IMR-90 (cell line): ENCODE data around the gene OR2AJ1. TPM values are rescaled to one million over a fixed set of nuclear protein-coding genes. Genes with fewer than 3 reads are reported as not detected.

Experiments used
- ATAC-seq: fragments of 200-7000 bp; cut with Tn5 transposase; 2 replicates; pipeline ENCODE4 v1.9.1; 2020; ENCODE audit warnings: low read depth, mild to moderate bottlenecking, moderate library complexity
- BruUV-seq: library from RNA; stranded (reverse); fragments of 400-500 nt; replicated peaks from 2 replicates; lab custom pipeline; 2021; lab: Mats Ljungman, UMichigan
- CTCF ChIA-PET: fragments of 300-600 bp; formaldehyde crosslinking; extraction: SDS; loops from one replicate; lab custom pipeline; 2021; ENCODE audit warnings: antibody characterized with exemption; lab: Yijun Ruan, JAX
- POLR2A ChIA-PET: fragments of 300-600 bp; sonication (Branson Sonifier 250); formaldehyde crosslinking; loops from one replicate; lab custom pipeline; 2022; ENCODE audit warnings: antibody characterized with exemption; ENCODE audit not compliant: unreplicated experiment; lab: Charles Lee
- DNase-seq: peaks from one replicate; pipeline ENCODE4 v3.0.0; 2013
- H2AFZ ChIP-seq: replicated peaks from 2 replicates; pipeline ENCODE3; 2013; ENCODE audit warnings: low read length, mild to moderate bottlenecking; ENCODE audit not compliant: poor library complexity
- H2AK5ac ChIP-seq: 2 replicates; pipeline ENCODE4 v1.6.1; 2013; ENCODE audit warnings: low read depth, low read length, inconsistent platforms
- H2AK9ac ChIP-seq: replicated peaks from 2 replicates; pipeline ENCODE3; 2013; ENCODE audit warnings: mild to moderate bottlenecking, low read depth, low read length, moderate library complexity; ENCODE audit not compliant: poor library complexity
- H2BK120ac ChIP-seq: 2 replicates; pipeline ENCODE4 v1.6.1; 2013; ENCODE audit warnings: low read depth, low read length, inconsistent platforms
- H2BK15ac ChIP-seq: 3 replicates; pipeline ENCODE4 v1.6.1; 2013; ENCODE audit warnings: low read depth, low read length, inconsistent platforms
- H2BK20ac ChIP-seq: 2 replicates; pipeline ENCODE4 v1.6.1; 2013; ENCODE audit warnings: low read depth, mild to moderate bottlenecking, inconsistent platforms, low read length, moderate library complexity
- H2BK5ac ChIP-seq: 2 replicates; pipeline ENCODE4 v1.6.1; 2013; ENCODE audit warnings: mild to moderate bottlenecking, low read depth, low read length, inconsistent platforms; ENCODE audit not compliant: poor library complexity, severe bottlenecking
- H3K14ac ChIP-seq: replicated peaks from 2 replicates; pipeline ENCODE4 v1.6.1; 2013; ENCODE audit warnings: low read depth, low read length, inconsistent platforms
- H3K18ac ChIP-seq: 2 replicates; pipeline ENCODE4 v1.6.1; 2013; ENCODE audit warnings: low read depth, low read length, control low read depth
- H3K23ac ChIP-seq: 2 replicates; pipeline ENCODE4 v1.6.1; 2013; ENCODE audit warnings: low read depth, low read length, inconsistent platforms
- H3K27ac ChIP-seq: 2 replicates; pipeline ENCODE4 v1.5.1; 2013; ENCODE audit warnings: mild to moderate bottlenecking, control low read depth, low read length; ENCODE audit not compliant: insufficient read depth
- H3K27me3 ChIP-seq: 2 replicates; pipeline ENCODE4 v1.6.1; 2013; ENCODE audit warnings: low read length; ENCODE audit not compliant: control insufficient read depth, insufficient read depth
- H3K36me3 ChIP-seq: 2 replicates; pipeline ENCODE4 v1.6.1; 2013; ENCODE audit warnings: low read length, mixed read lengths; ENCODE audit not compliant: control insufficient read depth, insufficient read depth
- H3K4ac ChIP-seq: 2 replicates; pipeline ENCODE4 v1.6.1; 2013; ENCODE audit warnings: low read depth, low read length, inconsistent platforms
- H3K4me1 ChIP-seq: 2 replicates; pipeline ENCODE4 v1.6.1; 2013; ENCODE audit warnings: low read length, mixed read lengths; ENCODE audit not compliant: control insufficient read depth, insufficient read depth
- H3K4me2 ChIP-seq: 2 replicates; pipeline ENCODE4 v1.6.1; 2013; ENCODE audit warnings: low read depth, mild to moderate bottlenecking, control low read depth, low read length, moderate library complexity
- H3K4me3 ChIP-seq: 2 replicates; pipeline ENCODE4 v1.5.1; 2013; ENCODE audit warnings: low read depth, mild to moderate bottlenecking, control low read depth, low read length, moderate library complexity; ENCODE audit not compliant: insufficient read depth
- H3K56ac ChIP-seq: 2 replicates; pipeline ENCODE4 v1.6.1; 2013; ENCODE audit warnings: low read length, inconsistent platforms; ENCODE audit not compliant: insufficient read depth; ENCODE audit errors: extremely low read depth
- H3K79me1 ChIP-seq, 2 experiments: 2 replicates each; pipeline ENCODE4 v1.6.1; 2013; ENCODE audit warnings: low read length in 2 of 2, inconsistent platforms in 1 of 2, low read depth in 1 of 2
- H3K9ac ChIP-seq: 2 replicates; pipeline ENCODE4 v1.6.1; 2013; ENCODE audit warnings: low read depth, low read length, control low read depth
- H3K9me1 ChIP-seq: 2 replicates; pipeline ENCODE4 v1.6.1; 2013; ENCODE audit warnings: low read length, inconsistent platforms; ENCODE audit not compliant: insufficient read depth
- H3K9me3 ChIP-seq: 2 replicates; pipeline ENCODE4 v1.6.1; 2013; ENCODE audit warnings: low read length; ENCODE audit not compliant: control insufficient read depth, insufficient read depth
- H4K20me1 ChIP-seq: 2 replicates; pipeline ENCODE4 v1.6.1; 2013; ENCODE audit warnings: low read length, inconsistent platforms; ENCODE audit not compliant: insufficient read depth
- H4K5ac ChIP-seq: 2 replicates; pipeline ENCODE4 v1.6.1; 2013; ENCODE audit warnings: mild to moderate bottlenecking, low read depth, low read length, control low read depth
- H4K8ac ChIP-seq, 2 experiments: 2 replicates each; pipeline ENCODE4 v1.6.1; 2013; ENCODE audit warnings: low read depth in 2 of 2, low read length in 2 of 2, control low read depth in 1 of 2, inconsistent platforms in 1 of 2
- H4K91ac ChIP-seq: 2 replicates; pipeline ENCODE4 v1.6.1; 2013; ENCODE audit warnings: low read depth, low read length, inconsistent platforms; ENCODE audit not compliant: insufficient read depth
- BHLHE40 ChIP-seq: fragments of 150-350 bp; IDR thresholded peaks from 2 replicates; pipeline ENCODE4 v1.6.1; 2016; ENCODE audit warnings: mild to moderate bottlenecking, low read depth, low read length
- CEBPB ChIP-seq: IDR thresholded peaks from 2 replicates; pipeline ENCODE4 v1.6.1; 2012; ENCODE audit warnings: low read depth, low read length, improper control_type of control experiment
- CHD1 ChIP-seq: IDR thresholded peaks from 2 replicates; pipeline ENCODE4 v1.6.1; 2012; ENCODE audit warnings: low read depth, low read length, improper control_type of control experiment
- CTCF ChIP-seq: conservative IDR thresholded peaks from 2 replicates; pipeline ENCODE4 v1.5.1; 2012; ENCODE audit warnings: mild to moderate bottlenecking, low read depth, low read length, improper control_type of control experiment
- ELK1 ChIP-seq: fragments of 150-350 bp; IDR thresholded peaks from 2 replicates; pipeline ENCODE4 v1.6.1; 2016; ENCODE audit warnings: low read depth, mild to moderate bottlenecking, low read length, moderate library complexity, borderline replicate concordance
- FOS ChIP-seq: fragments of 150-350 bp; IDR thresholded peaks from 2 replicates; pipeline ENCODE4 v1.6.1; 2016; ENCODE audit warnings: low read depth, low read length
- MAFK ChIP-seq: IDR thresholded peaks from 2 replicates; pipeline ENCODE4 v1.6.1; 2012; ENCODE audit warnings: low read depth, low read length, improper control_type of control experiment
- MAZ ChIP-seq: IDR thresholded peaks from 2 replicates; pipeline ENCODE4 v1.6.1; 2012; ENCODE audit warnings: low read depth, mild to moderate bottlenecking, low read length, improper control_type of control experiment, moderate library complexity, borderline replicate concordance
- MXI1 ChIP-seq: IDR thresholded peaks from 2 replicates; pipeline ENCODE4 v1.6.1; 2012; ENCODE audit warnings: low read depth, mild to moderate bottlenecking, low read length, moderate library complexity, borderline replicate concordance
- NFE2L2 ChIP-seq: fragments of 150-350 bp; IDR thresholded peaks from 2 replicates; pipeline ENCODE4 v1.6.1; 2016; ENCODE audit warnings: low read depth, mild to moderate bottlenecking, low read length
- POLR2A ChIP-seq: IDR thresholded peaks from 2 replicates; pipeline ENCODE4 v1.6.1; 2012; ENCODE audit warnings: mild to moderate bottlenecking, low read depth, low read length
- RAD21 ChIP-seq: IDR thresholded peaks from 2 replicates; pipeline ENCODE4 v1.6.1; 2012; ENCODE audit warnings: low read length, improper control_type of control experiment
- RCOR1 ChIP-seq: IDR thresholded peaks from 2 replicates; pipeline ENCODE4 v1.6.1; 2012; ENCODE audit warnings: mild to moderate bottlenecking, low read length, improper control_type of control experiment; ENCODE audit not compliant: insufficient replicate concordance
- RFX5 ChIP-seq: IDR thresholded peaks from 2 replicates; pipeline ENCODE4 v1.8.0; 2012; ENCODE audit warnings: low read depth, mild to moderate bottlenecking, low read length, moderate library complexity
- SMC3 ChIP-seq: fragments of 150-350 bp; IDR thresholded peaks from 2 replicates; pipeline ENCODE4 v1.6.1; 2016; ENCODE audit warnings: low read depth, mild to moderate bottlenecking, antibody characterized with exemption, low read length, moderate library complexity
- USF2 ChIP-seq: fragments of 150-350 bp; IDR thresholded peaks from 2 replicates; pipeline ENCODE4 v1.6.1; 2017; ENCODE audit warnings: mild to moderate bottlenecking, antibody characterized with exemption, low read length, low read depth
- WGBS, 2 experiments: methylation state at CpG; one replicate each; pipeline versions ENCODE4 v1.1.5 to v1.1.7; 2013; ENCODE audit warnings: missing lambda C conversion rate in 2 of 2; ENCODE audit not compliant: insufficient read length in 1 of 2; ENCODE audit errors: extremely low coverage in 2 of 2; 5-methylcytosine and 5-hydroxymethylcytosine counted together
- dilution Hi-C: fragments of 300-500 bp; cut with HindIII; formaldehyde crosslinking; loops from one replicate; pipeline ENCODE4 v1.14.3; 2018; ENCODE audit warnings: low sequenced_read_pairs; ENCODE audit not compliant: unreplicated experiment
- in situ Hi-C: fragments of 300-500 bp; cut with MboI; formaldehyde crosslinking; loops from 3 replicates; pipeline ENCODE4 v1.14.3; 2019; ENCODE audit warnings: low sequenced_read_pairs, inconsistent platforms, mixed read lengths
- intact Hi-C: fragments of 100-400 bp; cut with micrococcal nuclease; formaldehyde crosslinking; loops from 2 replicates; pipeline ENCODE4 v1.10.0; 2022
- polyA plus RNA-seq, 3 experiments: library from polyadenylated mRNA; depleted of rRNA; stranded (reverse); fragments of >200 nt; gene quantifications; 2 replicates each; pipeline ENCODE4 v1.2.3, GENCODE V29; 2012; ENCODE audit warnings: low replicate concordance in 1 of 3
- total RNA-seq: library from RNA; depleted of rRNA; stranded (reverse); fragments of >200 nt; gene quantifications from 2 replicates; pipeline ENCODE4 v1.2.3, GENCODE V29; 2012

The OR2AJ1 gene
- total and polyA plus RNA-seq, 2 of the 4 experiments (the other 2 are of a cell fraction), result not detected

- WGBS, 2 experiments, result 20% methylated on average over 1 of the region's 9 CpGs; no CpG with 5 or more reads in 1 of the 2 experiments
- H3K9me3 ChIP-seq, result peaks cover 20% of the 10 kb centered on the region
- no peak overlapping the region for H2BK120ac ChIP-seq
- H3K4ac ChIP-seq, result no peak overlapping the region
- H3K23ac ChIP-seq, result no peak overlapping the region
- no peak overlapping the region for H2BK20ac ChIP-seq
- no peaks in the 10 kb centered on the region for H3K79me1 ChIP-seq
- no peaks in the 10 kb centered on the region for H3K27me3 ChIP-seq
- no peak overlapping the region for H2AK9ac ChIP-seq
- in situ Hi-C loops, result no loop called here
- H3K36me3 ChIP-seq, result no peaks in the 10 kb centered on the region
- H3K4me2 ChIP-seq, result no peak overlapping the region
- DNase-seq (no peak), ATAC-seq (no peak)
- BruUV-seq, result no TSS peak
- no peak overlapping the region for H4K8ac ChIP-seq
- no peak overlapping the region for H3K56ac ChIP-seq
- H3K4me1 ChIP-seq, result no peaks in the 10 kb centered on the region
- no peak for TF ChIP-seq POLR2A
- no peak for TF ChIP-seq USF2
- no peak for TF ChIP-seq NFE2L2
- no peak for TF ChIP-seq MAFK
- no peak for TF ChIP-seq RFX5
- no peak for TF ChIP-seq RAD21
- TF ChIP-seq CEBPB, result no peak
- TF ChIP-seq RCOR1, result no peak
- no peak for TF ChIP-seq CHD1
- no peak for TF ChIP-seq MAZ
- TF ChIP-seq BHLHE40, result no peak
- TF ChIP-seq ELK1, result no peak
- no peak for TF ChIP-seq CTCF
- TF ChIP-seq SMC3, result no peak
- TF ChIP-seq FOS, result no peak
- TF ChIP-seq MXI1, result no peak
- POLR2A ChIA-PET, result no interaction called here
- no peak overlapping the region for H4K91ac ChIP-seq
- H4K5ac ChIP-seq, result no peak overlapping the region
- H2AFZ ChIP-seq, result no peak overlapping the region
- intact Hi-C loops, result no loop called here
- no peaks in the 10 kb centered on the region for H4K20me1 ChIP-seq
- no peaks in the 10 kb centered on the region for H3K9me1 ChIP-seq
- CTCF ChIA-PET, result no interaction called here
- H2BK5ac ChIP-seq, result no peak overlapping the region
- dilution Hi-C loops, result no loop called here
- H2BK15ac ChIP-seq, result no peak overlapping the region
- no peak overlapping the region for H3K14ac ChIP-seq
- no peak overlapping the region for H2AK5ac ChIP-seq
- H3K9ac ChIP-seq, result no peak overlapping the region
- no peak overlapping the region for H3K27ac ChIP-seq
- H3K4me3 ChIP-seq, result no peak overlapping the region
- no peak overlapping the region for H3K18ac ChIP-seq
Observed at GRCh38 chr1:247883346-247883745, 41.3 kb upstream of the OR2AJ1 start.
